Coronary artery (tissue), 2 donors: ENCODE measurements around the gene NOX3.

Experiments used
- DNase-seq: peaks from one replicate; pipeline ENCODE4 v3.0.0-alpha.2; 2017; ENCODE audit warnings: low spot score
- H3K27ac ChIP-seq, 2 donors: fragments of 200-600 bp; sonication (generic); one replicate each; pipeline ENCODE4 v1.5.1; 2016 to 2019
- H3K4me3 ChIP-seq: fragments of 200-600 bp; sonication (generic); 2 replicates; pipeline ENCODE4 v1.5.1; 2016; ENCODE audit warnings: mild to moderate bottlenecking, moderate library complexity
- CTCF ChIP-seq: fragments of 200-600 bp; sonication (generic); IDR thresholded peaks from one replicate; pipeline ENCODE4 v1.5.1; 2019; ENCODE audit warnings: antibody characterized with exemption

NOX3 gene

GRCh38 chr6:155388591-155388990, 67.0 kb downstream of the NOX3 start:
- H3K27ac ChIP-seq: no peak overlapping the region
- no peak overlapping the region for H3K4me3 ChIP-seq
- DNase-seq: no peak
- TF ChIP-seq CTCF: no peak

GRCh38 chr6:155387481-155387880, 68.2 kb downstream of the NOX3 start:
- Histone ChIP-seq H3K4me3 (no peak overlapping the region), H3K27ac (no peak overlapping the region)
- TF ChIP-seq CTCF: no peak
- no peak for DNase-seq

GRCh38 chr6:155384321-155384952, 71.2 kb downstream of the NOX3 start:
- H3K4me3 ChIP-seq: no peak overlapping the region
- no peak for TF ChIP-seq CTCF

GRCh38 chr6:155383913-155384312, 71.7 kb downstream of the NOX3 start:
- TF ChIP-seq CTCF: no peak
- Histone ChIP-seq H3K4me3 (no peak overlapping the region), H3K27ac (no peak overlapping the region)
- DNase-seq: no peak

More at GRCh38 chr6:155384321-155384952, 71.2 kb downstream of the NOX3 start:
- H3K27ac ChIP-seq: no peak overlapping the region
- no peak for DNase-seq

GRCh38 chr6:155382338-155382685, 73.3 kb downstream of the NOX3 start:
- no peak for DNase-seq
- TF ChIP-seq CTCF: no peak
- Histone ChIP-seq H3K27ac (no peak overlapping the region), H3K4me3 (no peak overlapping the region)

- no peak for TF ChIP-seq CTCF
- no peak for DNase-seq
- Histone ChIP-seq H3K4me3 (no peak overlapping the region), H3K27ac (no peak overlapping the region)
Observed at GRCh38 chr6:155381673-155382337, 73.8 kb downstream of the NOX3 start.

- no peak for TF ChIP-seq CTCF
- no peak for DNase-seq
- Histone ChIP-seq H3K4me3 (no peak overlapping the region), H3K27ac (no peak overlapping the region)
Observed at GRCh38 chr6:155380666-155381332, 74.8 kb downstream of the NOX3 start.
